Stimulated activated naive CD4-positive, alpha-beta T cell treated with Interleukin-2 at 50 U/mL for 16 hours (primary cell): Measurements from ENCODE around the gene ITPA.

ENCODE experiments used
- DNase-seq: peaks from one replicate; lab custom pipeline; 2025; lab: John Stamatoyannopoulos, UW

Gene ITPA

DNA sequence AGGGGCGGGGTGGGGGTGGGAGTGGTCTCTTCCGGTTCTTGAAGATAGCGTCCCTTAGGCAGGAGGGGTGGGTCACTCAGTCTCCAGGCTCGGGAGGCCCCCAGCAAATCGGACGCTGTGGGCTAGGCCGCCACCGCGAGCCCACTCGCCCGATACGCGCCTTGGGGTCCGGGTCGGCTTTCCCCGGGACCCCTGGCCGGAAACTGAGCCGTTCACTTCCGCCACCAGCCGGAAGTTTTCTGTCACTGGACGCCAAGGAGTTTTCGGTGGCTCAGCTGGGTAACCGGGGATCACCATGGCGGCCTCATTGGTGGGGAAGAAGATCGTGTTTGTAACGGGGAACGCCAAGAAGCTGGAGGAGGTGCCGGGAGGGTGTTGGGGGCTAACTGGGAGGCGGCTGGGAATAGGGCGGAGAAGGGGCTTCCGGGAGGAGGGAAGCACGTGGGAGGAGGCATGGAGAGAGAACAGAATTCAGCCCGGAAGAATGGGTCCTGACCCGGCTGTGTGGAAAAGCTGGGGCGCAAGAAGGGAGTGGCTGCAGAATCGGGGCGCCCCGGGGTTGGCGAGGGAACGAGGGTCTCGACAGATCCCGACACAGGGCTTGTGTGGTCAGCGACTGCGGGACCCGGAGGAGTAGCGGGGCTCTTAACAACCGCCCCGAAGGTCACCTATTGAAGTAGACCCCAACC lies at the start of gene ITPA:
Gene ITPA (plus strand): TSS at position 242 of the 689 bp plus-strand sequence. CDS start 54 bp downstream, at position 296.
- DNase-seq: peak; percentile 65

- DNase-seq: no peak
These were observed 48.9 kb upstream of the ITPA start for GRCh38 chr20:3160418-3160817.

DNA sequence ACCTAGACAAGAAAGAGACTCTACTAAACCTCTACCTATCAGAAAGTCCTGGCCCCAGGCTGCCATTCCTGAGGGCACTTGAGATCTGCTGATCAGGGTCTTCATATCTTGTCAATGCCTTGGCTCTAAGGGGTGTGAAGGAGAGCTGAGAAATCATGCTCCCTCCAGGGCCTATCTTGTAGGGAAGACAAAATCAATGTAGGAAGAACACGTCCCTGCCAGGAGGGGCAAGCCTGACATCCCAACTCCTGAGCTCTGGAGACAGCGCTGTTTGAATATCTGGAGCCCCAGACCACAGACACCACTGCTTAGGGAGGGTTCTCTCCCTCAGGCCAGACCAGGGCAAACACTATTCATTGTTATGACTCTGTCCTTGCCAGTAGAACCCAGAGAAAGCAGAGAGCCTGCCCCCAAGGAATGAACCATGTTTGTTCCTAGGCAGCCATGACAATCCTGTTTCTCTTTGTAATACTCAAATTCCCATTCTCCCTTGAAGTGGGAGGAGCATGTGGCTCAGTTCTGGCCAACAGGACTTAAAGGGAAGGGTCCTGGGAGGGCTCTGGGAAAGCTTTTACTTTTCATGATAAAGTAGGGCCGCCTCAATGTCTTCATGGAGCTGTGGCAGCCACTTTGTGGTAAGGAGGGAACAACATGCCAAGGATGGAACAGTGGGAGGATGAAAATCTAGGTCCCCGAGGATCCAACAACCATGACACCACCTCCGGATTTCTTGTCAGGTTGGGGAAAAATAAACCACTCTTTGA lies 47.8 kb upstream of the ITPA start:
- DNase-seq: no peak

DNA sequence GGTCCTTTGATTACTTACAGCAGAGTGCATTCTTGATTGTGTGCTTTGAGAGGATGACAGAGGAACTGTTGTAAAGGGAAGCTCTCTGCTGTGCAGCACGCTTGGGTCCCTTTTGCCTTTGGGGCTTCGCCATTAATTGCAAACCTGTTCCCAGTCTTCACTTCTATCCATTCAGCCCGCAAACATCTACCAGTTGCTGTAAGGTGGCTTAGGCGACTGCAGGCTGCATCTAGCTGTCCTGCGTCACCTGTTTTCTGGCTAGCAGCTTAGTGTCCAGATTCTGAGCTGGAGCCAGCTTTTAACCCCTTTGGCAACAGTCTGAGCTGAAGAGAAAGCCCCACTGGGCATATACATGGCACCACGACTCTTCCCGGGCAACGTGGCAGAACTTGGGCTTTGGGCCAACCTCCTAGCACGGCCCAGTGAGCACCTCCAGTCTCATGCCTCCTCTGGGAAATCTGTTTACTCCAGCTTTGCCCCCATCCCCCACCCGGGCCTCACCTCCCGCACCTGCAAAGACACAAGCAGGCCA lies 47.2 kb upstream of the ITPA start:
- DNase-seq: no peak

- DNase-seq: no peak
These were observed 45.9 kb upstream of the ITPA start for GRCh38 chr20:3163099-3164042.

GRCh38 chr20:3164043-3164762 lies 45.1 kb upstream of the ITPA start:
- no peak for DNase-seq

DNA sequence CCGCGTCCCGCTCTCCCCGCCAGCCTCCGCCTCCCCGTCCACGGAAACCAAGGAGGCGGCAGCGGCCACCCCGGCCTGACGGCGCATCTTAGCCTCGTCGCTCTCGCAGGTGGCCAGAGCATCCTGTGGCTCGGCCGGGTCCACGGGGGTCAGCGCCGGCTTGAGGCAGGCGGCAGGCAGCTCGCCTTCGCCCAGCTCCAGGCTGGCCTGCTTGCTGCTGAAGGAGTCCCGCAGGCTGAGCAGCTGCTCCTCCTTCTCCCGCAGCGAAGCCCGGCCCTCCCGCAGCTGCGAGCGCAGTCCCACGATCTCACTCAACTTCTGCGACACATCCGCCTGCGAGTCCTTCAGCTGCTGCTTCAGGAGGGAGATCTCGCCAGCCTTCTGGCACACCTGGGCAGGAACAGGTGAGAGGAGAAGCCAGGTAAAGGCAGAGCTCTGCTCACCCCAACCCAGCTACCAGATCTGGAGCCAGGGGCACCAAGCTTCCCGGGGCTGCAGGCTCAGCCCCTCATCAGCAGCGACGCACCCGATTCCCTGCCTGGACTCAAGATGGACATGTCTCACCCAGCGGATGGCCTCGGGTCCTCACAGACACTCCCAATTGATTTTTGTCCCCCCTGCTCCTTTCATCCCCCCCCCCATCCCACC lies 44.4 kb upstream of the ITPA start:
- DNase-seq: no peak

DNA sequence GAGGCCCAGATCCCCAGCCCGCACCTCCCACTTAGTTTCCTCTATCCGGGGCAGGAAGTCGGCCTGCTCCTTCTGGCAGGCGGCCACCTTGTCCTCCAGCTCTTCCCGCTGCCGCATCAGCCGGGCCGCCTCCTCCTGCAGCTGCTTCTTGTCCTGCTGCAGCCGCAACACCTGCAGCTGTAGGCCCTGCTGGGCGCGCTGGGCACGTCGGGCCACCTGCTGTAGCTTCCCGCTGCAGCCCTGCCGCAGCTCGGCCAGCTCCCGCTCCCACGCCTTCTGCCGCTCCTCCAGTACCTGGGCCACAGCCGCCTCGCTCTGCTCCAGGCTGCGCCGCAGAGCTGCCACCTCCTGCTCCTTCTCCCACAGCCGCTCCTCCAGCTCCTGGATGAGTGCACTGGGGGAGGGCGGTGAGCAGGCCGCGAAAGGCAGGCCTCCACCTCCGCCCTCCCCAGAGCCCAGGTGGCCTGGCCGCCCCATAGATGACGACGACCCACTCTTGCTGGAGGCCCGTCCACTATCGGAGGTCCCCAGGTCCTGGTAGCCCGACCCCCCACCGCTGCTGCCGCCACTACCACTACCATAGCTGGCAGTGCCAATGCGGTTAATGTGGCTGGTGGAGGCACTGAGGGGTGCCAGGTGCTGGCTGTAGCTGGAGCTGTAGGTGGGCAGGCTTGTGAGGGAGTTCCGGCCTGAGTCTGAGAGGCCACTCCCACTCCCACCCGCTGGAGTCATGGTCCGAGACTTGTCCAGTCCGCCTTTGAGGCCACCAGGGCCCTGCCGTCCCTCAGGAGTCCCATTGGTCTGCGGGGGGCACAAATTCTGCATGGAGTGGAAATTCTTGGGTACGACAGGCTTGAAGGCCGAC lies 43.6 kb upstream of the ITPA start:
- DNase-seq: no peak

GRCh38 chr20:3166338-3166912 lies 42.9 kb upstream of the ITPA start:
- DNase-seq: no peak

GRCh38 chr20:3166913-3167342 lies 42.4 kb upstream of the ITPA start:
- no peak for DNase-seq

DNA sequence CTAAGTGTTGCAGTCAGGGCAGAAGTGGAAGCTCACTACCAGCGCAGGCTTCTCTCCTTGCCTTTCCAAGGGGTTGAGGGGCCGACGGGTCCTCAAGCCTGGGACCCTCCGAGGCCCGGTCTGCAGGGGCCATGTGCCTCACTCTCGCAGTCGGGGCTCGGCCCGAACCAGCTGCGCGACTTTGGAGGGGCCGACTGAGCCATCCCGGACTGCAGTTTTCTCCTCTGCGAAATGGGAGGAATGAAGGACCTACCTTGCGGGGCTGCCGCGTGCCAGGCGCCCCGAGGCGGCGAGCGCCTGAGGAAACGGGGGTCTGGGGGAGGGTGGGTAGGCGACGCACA lies 41.6 kb upstream of the ITPA start:
- no peak for DNase-seq

DNA sequence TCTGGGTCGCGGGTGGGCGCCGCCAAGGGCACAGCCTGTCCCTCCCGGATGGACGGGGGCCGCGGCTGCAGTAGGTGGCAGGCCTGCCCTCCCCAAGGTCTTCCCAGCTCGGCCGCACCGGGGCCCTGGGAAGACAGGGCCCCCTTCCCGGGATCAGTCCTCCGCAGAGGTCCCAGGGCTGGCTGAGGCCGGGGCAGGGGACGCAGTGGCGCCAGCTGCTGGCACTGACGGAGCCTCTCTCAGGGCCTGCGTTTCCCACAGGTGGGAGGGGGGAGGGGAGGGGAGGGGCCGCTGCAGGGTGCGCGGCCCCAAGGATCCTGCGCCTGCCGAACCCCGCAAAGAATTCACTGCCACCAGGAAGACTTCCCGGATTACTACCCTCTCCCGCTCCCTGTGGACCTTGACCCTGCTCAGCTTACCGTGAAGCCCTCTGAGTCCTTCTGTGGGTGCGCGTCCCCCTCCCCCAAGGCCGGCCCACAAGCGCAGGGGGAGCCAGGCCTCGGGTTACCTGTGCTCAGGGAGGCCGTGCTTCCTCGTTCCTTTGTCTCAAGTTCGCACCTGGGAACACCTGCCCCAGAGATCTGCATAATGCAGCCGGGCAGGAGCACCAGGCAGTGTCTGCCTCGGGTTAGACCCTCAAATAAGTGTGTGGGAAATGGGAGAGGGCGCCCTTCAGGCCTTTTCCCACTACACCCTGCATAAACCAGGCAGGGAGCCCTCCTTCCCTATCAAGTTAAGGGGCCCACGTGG lies 41.0 kb upstream of the ITPA start:
- no peak for DNase-seq

DNA sequence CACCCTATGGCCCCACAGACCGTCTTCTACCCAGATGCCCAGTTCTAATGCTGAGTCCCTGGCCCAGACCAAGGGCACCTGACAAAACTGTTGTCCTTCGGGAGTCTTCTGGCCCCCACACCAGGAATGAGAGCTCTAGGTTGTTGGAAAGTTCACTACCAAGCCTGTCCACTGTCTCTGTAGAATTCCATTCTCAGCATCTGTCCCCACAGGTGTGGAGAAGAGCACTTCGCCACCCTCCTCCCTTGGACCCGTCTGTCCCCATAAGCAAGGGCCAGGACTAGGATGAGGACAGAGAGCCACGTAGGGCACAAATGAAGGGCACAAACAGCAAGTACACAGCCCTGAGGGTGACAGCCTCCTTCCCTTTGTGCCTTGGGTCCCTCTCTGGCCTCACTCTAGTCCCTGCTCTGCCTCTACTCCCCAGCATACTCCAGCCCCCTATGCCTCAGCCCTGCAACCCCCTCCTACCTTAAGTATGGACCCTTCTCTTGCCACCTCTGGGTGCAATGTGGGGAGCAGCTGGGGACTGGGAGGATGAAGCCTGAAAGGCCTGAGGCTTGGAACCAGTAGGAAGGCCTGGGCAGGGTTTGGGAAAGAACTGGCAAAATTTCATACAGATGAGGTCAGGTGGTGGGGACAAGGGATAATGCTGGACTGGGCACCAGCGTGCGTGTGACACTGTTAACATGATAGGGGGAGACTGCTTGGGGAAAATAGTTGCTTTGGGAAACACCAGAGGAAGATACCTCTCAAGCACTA lies 40.3 kb upstream of the ITPA start:
- no peak for DNase-seq

DNA sequence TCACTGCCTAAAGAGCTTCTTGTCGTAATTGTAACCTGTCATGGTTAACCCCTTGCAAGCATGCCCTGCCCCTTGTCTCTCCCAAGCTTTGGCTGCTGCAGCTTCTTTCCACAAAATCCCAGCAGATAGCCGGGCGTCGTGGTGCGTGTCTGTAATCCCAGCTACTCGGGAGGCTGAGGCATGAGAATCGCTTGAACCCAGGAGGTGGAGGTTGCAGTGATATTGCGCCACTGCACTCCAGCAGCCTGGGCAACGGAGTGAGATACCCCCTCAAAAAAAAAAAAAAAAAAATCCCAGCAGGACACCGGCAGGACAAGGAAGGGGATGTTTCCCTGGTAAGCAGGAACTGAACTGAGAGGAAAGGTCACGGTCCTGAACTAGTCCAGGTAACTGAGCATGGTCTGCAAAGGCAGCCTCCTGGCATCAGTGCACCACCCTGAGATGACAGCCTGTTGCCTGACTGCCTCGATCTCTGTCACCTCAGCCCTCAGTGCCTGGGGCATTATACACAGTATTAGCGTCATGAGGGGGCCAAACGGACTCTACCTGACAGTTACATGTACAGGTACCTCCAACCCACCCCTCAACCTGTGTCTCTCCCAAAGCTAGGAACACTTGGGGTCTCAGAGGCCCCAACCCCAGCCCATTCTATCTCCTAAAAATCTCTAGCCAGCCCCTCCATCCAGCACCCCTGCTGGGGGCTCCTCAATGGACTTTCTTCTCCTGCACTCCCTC lies 37.7 kb upstream of the ITPA start:
- no peak for DNase-seq

- DNase-seq: no peak
These were observed 37.0 kb upstream of the ITPA start for GRCh38 chr20:3172126-3172932.

GRCh38 chr20:3172933-3173609 lies 36.2 kb upstream of the ITPA start, which contains the start of gene LZTS3:
Gene LZTS3 (minus strand): TSS chr20:3173549. CDS start chr20:3167163, 6,386 bp downstream.
- peak; percentile 77 for DNase-seq
